DOHH2 (cell line): ENCODE data around the gene PNCK.

ENCODE experiments used
- H3F3A ChIP-seq: fragments of 200-600 bp; sonication (generic), shearing (Covaris generic); 2 replicates; pipeline ENCODE4 v1.6.0; 2016; ENCODE audit warnings: antibody characterized with exemption, mild to moderate bottlenecking; ENCODE audit not compliant: control insufficient read depth, insufficient read depth
- H3K27ac ChIP-seq: fragments of 200-600 bp; sonication (generic); 2 replicates; pipeline ENCODE4 v1.5.1; 2014; ENCODE audit warnings: low read depth, mild to moderate bottlenecking, low read length, moderate library complexity
- H3K27me3 ChIP-seq: fragments of 200-600 bp; sonication (generic); 2 replicates; pipeline ENCODE4 v1.6.1; 2014; ENCODE audit warnings: mild to moderate bottlenecking, low read length, mixed read lengths; ENCODE audit not compliant: control insufficient read depth
- H3K36me3 ChIP-seq: fragments of 200-600 bp; sonication (generic); 2 replicates; pipeline ENCODE4 v1.6.1; 2014; ENCODE audit warnings: mild to moderate bottlenecking, low read length, moderate library complexity, mixed read lengths; ENCODE audit not compliant: control insufficient read depth
- H3K4me1 ChIP-seq: fragments of 200-600 bp; sonication (generic); 2 replicates; pipeline ENCODE4 v1.6.1; 2014; ENCODE audit warnings: mild to moderate bottlenecking, low read length, mixed read lengths; ENCODE audit not compliant: control insufficient read depth
- H3K4me2 ChIP-seq: fragments of 200-600 bp; sonication (generic); 2 replicates; pipeline ENCODE4 v1.6.0; 2014; ENCODE audit warnings: mild to moderate bottlenecking, low read length, moderate library complexity
- H3K4me3 ChIP-seq: fragments of 200-600 bp; sonication (generic); 2 replicates; pipeline ENCODE4 v1.5.1; 2014; ENCODE audit warnings: mild to moderate bottlenecking, low read length, mixed read lengths
- H3K79me2 ChIP-seq: fragments of 200-600 bp; sonication (generic); 2 replicates; pipeline ENCODE4 v1.6.1; 2014; ENCODE audit warnings: mild to moderate bottlenecking, low read length, mixed read lengths; ENCODE audit not compliant: control insufficient read depth
- H3K9me2 ChIP-seq: fragments of 200-600 bp; sonication (generic); replicated peaks from 2 replicates; pipeline ENCODE4 v1.6.1; 2014; ENCODE audit warnings: mild to moderate bottlenecking, low read length, mixed read lengths; ENCODE audit not compliant: control insufficient read depth
- H3K9me3 ChIP-seq: fragments of 200-600 bp; sonication (generic); 2 replicates; pipeline ENCODE4 v1.6.1; 2014; ENCODE audit warnings: antibody characterized with exemption, low read length, mixed read lengths; ENCODE audit not compliant: control insufficient read depth, insufficient read depth
- H4K20me1 ChIP-seq: fragments of 200-600 bp; sonication (generic); 2 replicates; pipeline ENCODE4 v1.6.0; 2014; ENCODE audit warnings: low read depth, mild to moderate bottlenecking, antibody characterized with exemption, low read length, moderate library complexity; ENCODE audit not compliant: control insufficient read depth, insufficient read depth
- EZH2phosphoT487 ChIP-seq: fragments of 200-600 bp; sonication (generic); IDR thresholded peaks from 2 replicates; pipeline ENCODE4 v1.6.1; 2017; ENCODE audit warnings: borderline replicate concordance, mild to moderate bottlenecking, antibody characterized with exemption, low read length, moderate library complexity, mixed read lengths
- TF ChIP-seq, protein P1 (sequence below): fragments of 200-600 bp; sonication (generic); IDR thresholded peaks from one replicate; pipeline ENCODE4 v1.5.1; 2014; ENCODE audit warnings: antibody characterized with exemption, mild to moderate bottlenecking, low read depth, low read length; ENCODE audit not compliant: poor library complexity, severe bottlenecking

PNCK gene

GRCh38 chrX:153689654-153690465 lies 16.2 kb upstream of the PNCK start:
- no peak overlapping the region for H3K4me2 ChIP-seq
- H3K4me1 ChIP-seq = peaks cover 4% of the 10 kb centered on the region; the same call in 1 of the 2 replicates
- H3K4me3 ChIP-seq = no peak overlapping the region

GRCh38 chrX:153688911-153689590 lies 15.4 kb upstream of the PNCK start:
- no peak overlapping the region for H3K4me2 ChIP-seq
- no peak overlapping the region for H3K4me3 ChIP-seq
- H3K27ac ChIP-seq = no peak overlapping the region

More at GRCh38 chrX:153689654-153690465, 16.2 kb upstream of the PNCK start:
- Histone ChIP-seq H3F3A (no peaks in the 10 kb centered on the region), H3K79me2 (no peaks in the 10 kb centered on the region), H3K27ac (no peak overlapping the region), H3K36me3 (no peaks in the 10 kb centered on the region), H3K9me3 (no peaks in the 10 kb centered on the region), H4K20me1 (no peaks in the 10 kb centered on the region), H3K9me2 (no peaks in the 10 kb centered on the region), H3K27me3 (no peaks in the 10 kb centered on the region)
- TF ChIP-seq, protein P1, sequence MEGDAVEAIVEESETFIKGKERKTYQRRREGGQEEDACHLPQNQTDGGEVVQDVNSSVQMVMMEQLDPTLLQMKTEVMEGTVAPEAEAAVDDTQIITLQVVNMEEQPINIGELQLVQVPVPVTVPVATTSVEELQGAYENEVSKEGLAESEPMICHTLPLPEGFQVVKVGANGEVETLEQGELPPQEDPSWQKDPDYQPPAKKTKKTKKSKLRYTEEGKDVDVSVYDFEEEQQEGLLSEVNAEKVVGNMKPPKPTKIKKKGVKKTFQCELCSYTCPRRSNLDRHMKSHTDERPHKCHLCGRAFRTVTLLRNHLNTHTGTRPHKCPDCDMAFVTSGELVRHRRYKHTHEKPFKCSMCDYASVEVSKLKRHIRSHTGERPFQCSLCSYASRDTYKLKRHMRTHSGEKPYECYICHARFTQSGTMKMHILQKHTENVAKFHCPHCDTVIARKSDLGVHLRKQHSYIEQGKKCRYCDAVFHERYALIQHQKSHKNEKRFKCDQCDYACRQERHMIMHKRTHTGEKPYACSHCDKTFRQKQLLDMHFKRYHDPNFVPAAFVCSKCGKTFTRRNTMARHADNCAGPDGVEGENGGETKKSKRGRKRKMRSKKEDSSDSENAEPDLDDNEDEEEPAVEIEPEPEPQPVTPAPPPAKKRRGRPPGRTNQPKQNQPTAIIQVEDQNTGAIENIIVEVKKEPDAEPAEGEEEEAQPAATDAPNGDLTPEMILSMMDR = no peak
- no peak for TF ChIP-seq EZH2phosphoT487

DNA sequence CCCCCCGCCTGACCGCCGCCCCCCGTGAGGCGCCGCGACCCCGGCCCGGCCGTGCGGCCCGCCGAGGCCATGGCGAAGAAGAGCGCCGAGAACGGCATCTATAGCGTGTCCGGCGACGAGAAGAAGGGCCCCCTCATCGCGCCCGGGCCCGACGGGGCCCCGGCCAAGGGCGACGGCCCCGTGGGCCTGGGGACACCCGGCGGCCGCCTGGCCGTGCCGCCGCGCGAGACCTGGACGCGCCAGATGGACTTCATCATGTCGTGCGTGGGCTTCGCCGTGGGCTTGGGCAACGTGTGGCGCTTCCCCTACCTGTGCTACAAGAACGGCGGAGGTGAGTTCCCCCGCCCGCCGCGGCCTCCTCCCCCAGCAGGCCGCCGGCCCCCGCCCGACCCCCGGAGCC lies 14.9 kb upstream of the PNCK start:
- H3K27me3 ChIP-seq = no peaks in the 10 kb centered on the region
- H3K79me2 ChIP-seq = no peaks in the 10 kb centered on the region
- no peaks in the 10 kb centered on the region for H3F3A ChIP-seq
- TF ChIP-seq EZH2phosphoT487 = no peak
- TF ChIP-seq, protein P1 = no peak
- peaks cover 4% of the 10 kb centered on the region; the same call in 1 of the 2 replicates for H3K4me1 ChIP-seq
- no peaks in the 10 kb centered on the region for H4K20me1 ChIP-seq
- H3K4me2 ChIP-seq = no peak overlapping the region
- no peaks in the 10 kb centered on the region for H3K9me2 ChIP-seq
- H3K36me3 ChIP-seq = no peaks in the 10 kb centered on the region
- no peak overlapping the region for H3K4me3 ChIP-seq
- no peak overlapping the region for H3K27ac ChIP-seq
- H3K9me3 ChIP-seq = no peaks in the 10 kb centered on the region

More at GRCh38 chrX:153688911-153689590, 15.4 kb upstream of the PNCK start:
- H3K79me2 ChIP-seq = no peaks in the 10 kb centered on the region
- no peaks in the 10 kb centered on the region for H3K27me3 ChIP-seq
- H3K36me3 ChIP-seq = no peaks in the 10 kb centered on the region
- H3F3A ChIP-seq = no peaks in the 10 kb centered on the region
- H3K4me1 ChIP-seq = peaks cover 4% of the 10 kb centered on the region; the same call in 1 of the 2 replicates
- H3K9me2 ChIP-seq = no peaks in the 10 kb centered on the region
- TF ChIP-seq, protein P1 = no peak
- TF ChIP-seq EZH2phosphoT487 = no peak
- H4K20me1 ChIP-seq = no peaks in the 10 kb centered on the region
- no peaks in the 10 kb centered on the region for H3K9me3 ChIP-seq
